GM03348 (cell line): ENCODE data around the gene CRYBB2.
A peak's percentile ranks its signal among the peaks of the same experiment; 100 is the strongest.
"Not testable (repeated sequence)": the region's sequence is repeated elsewhere in the genome, so short reads cannot be mapped to it uniquely, and the experiment has no call there.

Source experiments
- DNase-seq: peaks from one replicate; pipeline ENCODE4 v3.0.0; 2012; ENCODE audit warnings: low spot score

The CRYBB2 gene

GRCh38 chr22:25199731-25200520 is 19.5 kb upstream of the CRYBB2 start, which contains the start of gene CRYBB3:
TSS of gene CRYBB3 (plus strand) at chr22:25199858. CDS start at chr22:25201397, 1,539 bp downstream.
- DNase-seq = no peak

GRCh38 chr22:25200967-25201366 is 18.5 kb upstream of the CRYBB2 start:
- no peak for DNase-seq

- no peak for DNase-seq
Observed at GRCh38 chr22:25201557-25202273, 17.7 kb upstream of the CRYBB2 start.

GRCh38 chr22:25202290-25202921 is 17.0 kb upstream of the CRYBB2 start:
- peak; percentile 88 for DNase-seq

- no peak for DNase-seq
Observed at GRCh38 chr22:25203082-25203481, 16.4 kb upstream of the CRYBB2 start.

- not testable (repeated sequence) for DNase-seq
Observed at GRCh38 chr22:25204547-25204946, 14.9 kb upstream of the CRYBB2 start.

GRCh38 chr22:25205847-25206246 is 13.6 kb upstream of the CRYBB2 start:
- no peak for DNase-seq

- no peak for DNase-seq
Observed at GRCh38 chr22:25206998-25207397, 12.4 kb upstream of the CRYBB2 start.

GRCh38 chr22:25207553-25208157 is 11.8 kb upstream of the CRYBB2 start:
- no peak for DNase-seq

- DNase-seq = no peak
Observed at GRCh38 chr22:25208328-25208727, 11.1 kb upstream of the CRYBB2 start.

GRCh38 chr22:25208743-25209505 is 10.5 kb upstream of the CRYBB2 start:
- DNase-seq = no peak

GRCh38 chr22:25210793-25211192 is 8.6 kb upstream of the CRYBB2 start:
- no peak for DNase-seq

GRCh38 chr22:25212337-25212736 is 7.1 kb upstream of the CRYBB2 start:
- DNase-seq = no peak

- DNase-seq = no peak
Observed at GRCh38 chr22:25213221-25213620, 6.2 kb upstream of the CRYBB2 start.

GRCh38 chr22:25216230-25216629 is 3.2 kb upstream of the CRYBB2 start:
- no peak for DNase-seq

- DNase-seq = no peak
Observed at GRCh38 chr22:25219948-25220442, 556 bp downstream of the CRYBB2 start.

GRCh38 chr22:25221790-25222189 is 2.4 kb downstream of the CRYBB2 start:
- no peak for DNase-seq

- no peak for DNase-seq
Observed at GRCh38 chr22:25223269-25223850, 3.9 kb downstream of the CRYBB2 start.

GRCh38 chr22:25228822-25229221 is 9.4 kb downstream of the CRYBB2 start:
- DNase-seq = no peak

- not testable (repeated sequence) for DNase-seq
Observed at GRCh38 chr22:25230760-25231159, 11.3 kb downstream of the CRYBB2 start.

- peak; percentile 25 for DNase-seq
Observed at GRCh38 chr22:25232301-25232700, 12.9 kb downstream of the CRYBB2 start.
